ENCODE results near the gene C19orf12.

DNA sequence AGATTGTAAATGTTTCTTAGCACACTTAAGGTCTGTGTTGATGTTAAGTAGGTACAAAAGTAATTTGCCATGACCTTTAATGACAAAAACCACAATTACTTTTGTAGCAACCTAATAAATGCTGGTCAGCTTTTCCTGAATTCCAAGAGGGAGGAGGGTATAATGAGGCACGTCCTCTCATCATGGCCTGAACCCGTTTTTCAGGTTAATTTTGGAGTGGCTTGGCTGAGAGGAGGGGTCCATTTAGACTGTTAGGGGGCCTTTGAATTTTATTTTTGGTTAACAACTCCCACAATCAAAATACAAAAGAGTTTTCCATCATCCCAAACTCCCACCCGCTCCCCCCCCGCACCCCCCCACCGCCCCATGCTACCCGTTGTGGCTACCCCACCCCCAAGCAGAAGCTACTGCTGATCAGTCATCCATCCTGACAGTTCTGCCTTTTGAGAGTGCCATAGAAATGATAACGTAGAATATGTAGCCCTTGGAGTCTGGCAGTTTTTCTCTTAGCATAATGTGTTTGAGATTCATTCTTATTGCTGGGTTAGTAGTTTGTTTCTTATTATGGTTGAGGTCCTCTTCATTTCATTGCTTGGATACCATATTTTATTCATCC lies 64.2 kb downstream of the C19orf12 start:
- TF ChIP-seq, protein P1, sequence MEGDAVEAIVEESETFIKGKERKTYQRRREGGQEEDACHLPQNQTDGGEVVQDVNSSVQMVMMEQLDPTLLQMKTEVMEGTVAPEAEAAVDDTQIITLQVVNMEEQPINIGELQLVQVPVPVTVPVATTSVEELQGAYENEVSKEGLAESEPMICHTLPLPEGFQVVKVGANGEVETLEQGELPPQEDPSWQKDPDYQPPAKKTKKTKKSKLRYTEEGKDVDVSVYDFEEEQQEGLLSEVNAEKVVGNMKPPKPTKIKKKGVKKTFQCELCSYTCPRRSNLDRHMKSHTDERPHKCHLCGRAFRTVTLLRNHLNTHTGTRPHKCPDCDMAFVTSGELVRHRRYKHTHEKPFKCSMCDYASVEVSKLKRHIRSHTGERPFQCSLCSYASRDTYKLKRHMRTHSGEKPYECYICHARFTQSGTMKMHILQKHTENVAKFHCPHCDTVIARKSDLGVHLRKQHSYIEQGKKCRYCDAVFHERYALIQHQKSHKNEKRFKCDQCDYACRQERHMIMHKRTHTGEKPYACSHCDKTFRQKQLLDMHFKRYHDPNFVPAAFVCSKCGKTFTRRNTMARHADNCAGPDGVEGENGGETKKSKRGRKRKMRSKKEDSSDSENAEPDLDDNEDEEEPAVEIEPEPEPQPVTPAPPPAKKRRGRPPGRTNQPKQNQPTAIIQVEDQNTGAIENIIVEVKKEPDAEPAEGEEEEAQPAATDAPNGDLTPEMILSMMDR (IDR thresholded peaks at IDR 0.05; ENCODE audit: low read length): no peak
- TF ChIP-seq EZH2 (IDR thresholded peaks at IDR 0.05; ENCODE audit: borderline replicate concordance, low read length): no peak

All from OCI-LY1 (cell line).